SU-DHL-6 (cell line): Measurements from ENCODE around the gene TENM4.

Experiments used
- H2AFZ ChIP-seq: fragments of 200-600 bp; sonication (generic); 2 replicates; pipeline ENCODE4 v1.6.1; 2014; ENCODE audit warnings: low read depth, mild to moderate bottlenecking, moderate library complexity, mixed read lengths, antibody characterized with exemption, low read length; ENCODE audit not compliant: severe bottlenecking
- H3F3A ChIP-seq: fragments of 200-600 bp; shearing (Covaris generic); 2 replicates; pipeline ENCODE4 v1.6.0; 2016; ENCODE audit warnings: antibody characterized with exemption, mild to moderate bottlenecking; ENCODE audit not compliant: insufficient read depth
- H3K27ac ChIP-seq: fragments of 200-600 bp; sonication (generic); 2 replicates; pipeline ENCODE4 v1.5.1; 2016; ENCODE audit warnings: low read depth, mild to moderate bottlenecking, low read length, moderate library complexity, mixed read lengths
- H3K27me3 ChIP-seq: fragments of 200-600 bp; sonication (generic), shearing (Covaris generic); 2 replicates; pipeline ENCODE4 v1.6.0; 2014; ENCODE audit warnings: mild to moderate bottlenecking, low read length
- H3K36me3 ChIP-seq: fragments of 200-600 bp; sonication (generic); 2 replicates; pipeline ENCODE4 v1.6.1; 2014; ENCODE audit warnings: mild to moderate bottlenecking, low read length, mixed read lengths
- H3K4me2 ChIP-seq: fragments of 300-600, 200-600 bp; shearing (Covaris generic), sonication (generic); 2 replicates; pipeline ENCODE4 v1.6.0; 2014; ENCODE audit warnings: low read length, low read depth, mild to moderate bottlenecking; ENCODE audit not compliant: poor library complexity, severe bottlenecking
- H3K4me3 ChIP-seq: fragments of 200-600 bp; sonication (generic); 2 replicates; pipeline ENCODE4 v1.5.1; 2014; ENCODE audit warnings: antibody characterized with exemption, low read length, mild to moderate bottlenecking, mixed read lengths; ENCODE audit not compliant: insufficient read depth, poor library complexity, severe bottlenecking
- H3K79me2 ChIP-seq: fragments of 200-600 bp; sonication (generic); 2 replicates; pipeline ENCODE4 v1.6.1; 2014; ENCODE audit warnings: mild to moderate bottlenecking, low read length, moderate library complexity; ENCODE audit not compliant: insufficient read depth
- H3K9ac ChIP-seq: fragments of 200-600 bp; sonication (generic); 2 replicates; pipeline ENCODE4 v1.7.0; 2014; ENCODE audit warnings: mild to moderate bottlenecking, low read length
- H3K9me2 ChIP-seq: fragments of 200-600 bp; sonication (generic); replicated peaks from 2 replicates; pipeline ENCODE4 v1.6.1; 2014; ENCODE audit warnings: low read length; ENCODE audit not compliant: insufficient read depth
- H3K9me3 ChIP-seq: fragments of 200-600 bp; sonication (generic); 2 replicates; pipeline ENCODE4 v1.6.1; 2014; ENCODE audit warnings: low read length, mixed read lengths; ENCODE audit not compliant: insufficient read depth
- H4K20me1 ChIP-seq: fragments of 200-600 bp; sonication (generic); 2 replicates; pipeline ENCODE4 v1.6.1; 2014; ENCODE audit warnings: low read depth, mild to moderate bottlenecking, antibody characterized with exemption, low read length, moderate library complexity, mixed read lengths
- CTCF ChIP-seq: fragments of 200-600 bp; sonication (generic); IDR thresholded peaks from one replicate; pipeline ENCODE4 v1.5.1; 2017; ENCODE audit warnings: antibody characterized with exemption, mild to moderate bottlenecking, low read length, moderate library complexity; ENCODE audit not compliant: insufficient read depth, poor library complexity, severe bottlenecking
- EZH2phosphoT487 ChIP-seq: fragments of 200-600 bp; sonication (generic), shearing (Covaris generic); conservative IDR thresholded peaks from 2 replicates; pipeline ENCODE4 v1.6.1; 2018; ENCODE audit warnings: mild to moderate bottlenecking, antibody characterized with exemption, low read length, moderate library complexity, mixed read lengths

Gene TENM4

DNA sequence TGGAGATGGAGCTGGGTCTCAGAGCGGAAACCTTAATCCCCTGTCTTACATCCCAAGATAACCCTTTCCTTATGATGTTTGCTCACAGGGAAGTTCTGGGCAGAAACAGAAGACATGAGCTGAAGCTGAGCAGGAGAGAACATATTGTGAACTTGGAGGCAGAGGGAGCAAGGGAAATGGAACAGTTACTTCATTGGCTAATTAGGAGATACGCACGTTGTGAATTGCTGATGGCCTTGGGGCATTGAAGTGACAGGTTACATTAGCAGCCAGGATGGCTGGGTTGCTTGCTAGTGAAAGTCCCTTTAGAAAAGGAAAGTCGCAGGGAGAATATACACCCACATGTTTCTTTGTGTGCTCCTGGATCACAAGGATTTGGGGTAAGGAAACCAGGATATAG is 48.7 kb downstream of the TENM4 start:
- Histone ChIP-seq H3K79me2 (no peaks in the 10 kb centered on the region), H3K36me3 (no peaks in the 10 kb centered on the region), H3F3A (no peaks in the 10 kb centered on the region), H3K4me3 (no peak overlapping the region), H3K9me3 (no peaks in the 10 kb centered on the region), H3K9me2 (no peaks in the 10 kb centered on the region), H3K4me2 (no peak overlapping the region), H2AFZ (no peak overlapping the region), H3K27me3 (no peaks in the 10 kb centered on the region), H4K20me1 (no peaks in the 10 kb centered on the region), H3K27ac (no peak overlapping the region), H3K9ac (no peak overlapping the region)
- TF ChIP-seq EZH2phosphoT487, result no peak
- no peak for TF ChIP-seq CTCF

- Histone ChIP-seq H3K79me2 (no peaks in the 10 kb centered on the region), H3K9ac (no peak overlapping the region), H4K20me1 (no peaks in the 10 kb centered on the region), H3F3A (no peaks in the 10 kb centered on the region), H3K36me3 (no peaks in the 10 kb centered on the region), H3K4me2 (no peak overlapping the region), H3K4me3 (no peak overlapping the region), H3K27me3 (no peaks in the 10 kb centered on the region), H3K9me2 (no peaks in the 10 kb centered on the region), H2AFZ (no peak overlapping the region), H3K9me3 (no peaks in the 10 kb centered on the region), H3K27ac (no peak overlapping the region)
- TF ChIP-seq CTCF, result no peak
- no peak for TF ChIP-seq EZH2phosphoT487
Measured at GRCh38 chr11:79390923-79391322, 49.9 kb downstream of the TENM4 start.

DNA sequence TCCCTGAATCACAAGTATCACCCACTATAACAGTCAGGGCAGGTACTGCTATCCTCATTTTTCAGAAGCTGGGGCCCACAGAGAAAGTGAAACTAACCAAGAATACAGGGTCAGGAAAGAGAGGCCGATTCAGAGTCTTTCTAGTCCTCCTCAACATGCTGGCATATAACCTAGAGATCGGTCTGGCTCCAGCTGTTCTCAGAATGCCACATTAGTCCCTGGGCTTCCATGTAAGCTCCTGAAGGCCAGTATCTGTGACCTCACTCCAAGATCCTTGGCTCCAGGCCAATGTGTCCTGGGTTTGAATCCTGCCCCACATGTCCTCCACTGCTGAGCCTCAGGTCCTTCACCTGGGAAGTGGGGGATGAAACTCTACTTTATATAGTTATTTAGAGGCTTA is 50.4 kb downstream of the TENM4 start:
- Histone ChIP-seq H3K27ac (no peak overlapping the region), H3F3A (no peaks in the 10 kb centered on the region), H3K4me3 (no peak overlapping the region), H3K79me2 (no peaks in the 10 kb centered on the region), H3K36me3 (no peaks in the 10 kb centered on the region), H3K27me3 (no peaks in the 10 kb centered on the region), H3K9ac (no peak overlapping the region), H3K9me2 (no peaks in the 10 kb centered on the region), H4K20me1 (no peaks in the 10 kb centered on the region), H3K9me3 (no peaks in the 10 kb centered on the region), H2AFZ (no peak overlapping the region), H3K4me2 (no peak overlapping the region)
- no peak for TF ChIP-seq CTCF
- TF ChIP-seq EZH2phosphoT487, result no peak
